SK-N-SH (cell line): Measurements from ENCODE around the gene KIF21B. TPM values are rescaled to one million over a fixed set of nuclear protein-coding genes. Genes with fewer than 3 reads are reported as not detected.

Experiments
- CTCF ChIA-PET: fragments of 300-600, 350-600 bp; formaldehyde crosslinking; extraction: SDS; loops from one replicate; lab custom pipeline; 2021; lab: Yijun Ruan, JAX
- POLR2A ChIA-PET: fragments of 350-600 bp; sonication (Branson Sonifier 250); formaldehyde crosslinking; extraction: SDS; loops from one replicate; lab custom pipeline; 2020; ENCODE audit warnings: antibody characterized with exemption, inconsistent platforms; lab: Yijun Ruan, JAX
- DNase-seq: peaks from one replicate; pipeline ENCODE4 v3.0.0; 2012
- H2AFZ ChIP-seq: fragments of 200-600 bp; sonication (generic); 2 replicates; pipeline ENCODE4 v1.8.1; 2016; ENCODE audit warnings: antibody characterized with exemption, mild to moderate bottlenecking, low read depth
- H3F3A ChIP-seq: fragments of 200-600 bp; sonication (generic); replicated peaks from 2 replicates; pipeline ENCODE3; 2016; ENCODE audit warnings: antibody characterized with exemption, mild to moderate bottlenecking; ENCODE audit not compliant: insufficient read depth
- H3K27ac ChIP-seq, 2 experiments: fragments of 200-500 bp in 1 of 2; fragments of 200-600 bp in 1 of 2; sonication (Bioruptor generic) in 1 of 2; sonication (generic), shearing (Covaris generic) in 1 of 2; 2 replicates each; pipeline versions ENCODE4 v1.5.1 to v1.6.1; 2014 to 2016; ENCODE audit warnings: low read depth in 2 of 2, inconsistent platforms in 1 of 2, low read length in 1 of 2, mild to moderate bottlenecking in 1 of 2, mixed read lengths in 1 of 2
- H3K27me3 ChIP-seq: fragments of 200-600 bp; sonication (generic), shearing (Covaris generic); 2 replicates; pipeline ENCODE4 v1.6.1; 2016; ENCODE audit warnings: mixed run types; ENCODE audit not compliant: insufficient read depth
- H3K36me3 ChIP-seq, 2 experiments: fragments of 200-500 bp in 1 of 2; fragments of 200-600 bp in 1 of 2; sonication (Bioruptor generic) in 1 of 2; sonication (generic) in 1 of 2; replicated peaks in 1 of 2; 2 replicates each; pipeline versions ENCODE3 to v1.5.1; 2014 to 2016; ENCODE audit warnings: low read length in 1 of 2, mild to moderate bottlenecking in 1 of 2; ENCODE audit not compliant: insufficient read depth in 2 of 2, control insufficient read depth in 1 of 2
- H3K4me1 ChIP-seq, 2 experiments: fragments of 200-500 bp in 1 of 2; fragments of 200-600 bp in 1 of 2; sonication (Bioruptor generic) in 1 of 2; sonication (generic), shearing (Covaris generic) in 1 of 2; 2 replicates each; pipeline versions ENCODE4 v1.5.1 to v1.6.1; 2014 to 2016; ENCODE audit warnings: low read depth in 1 of 2, low read length in 1 of 2, mixed run types in 1 of 2; ENCODE audit not compliant: insufficient read depth in 2 of 2, control insufficient read depth in 1 of 2
- H3K4me2 ChIP-seq: fragments of 200-600 bp; sonication (generic), shearing (Covaris generic); 2 replicates; pipeline ENCODE4 v1.6.1; 2017; ENCODE audit warnings: mixed run types
- H3K4me3 ChIP-seq, 2 experiments: fragments of 200-500 bp in 1 of 2; fragments of 200-600 bp in 1 of 2; sonication (Bioruptor generic) in 1 of 2; sonication (generic), shearing (Covaris generic) in 1 of 2; 2 replicates each; pipeline versions ENCODE4 v1.5.1 to v1.8.1; 2014 to 2016; ENCODE audit warnings: low read depth in 2 of 2, inconsistent platforms in 1 of 2, low read length in 1 of 2, mild to moderate bottlenecking in 1 of 2, mixed read lengths in 1 of 2, moderate library complexity in 1 of 2
- H3K79me2 ChIP-seq: fragments of 200-600 bp; sonication (generic); 2 replicates; pipeline ENCODE4 v1.8.1; 2017; ENCODE audit warnings: mild to moderate bottlenecking; ENCODE audit not compliant: insufficient read depth
- H3K9ac ChIP-seq: fragments of 200-600 bp; sonication (generic); 2 replicates; pipeline ENCODE4 v1.6.1; 2017; ENCODE audit warnings: mixed run types
- H3K9me2 ChIP-seq: fragments of 200-600 bp; sonication (generic); 2 replicates; pipeline ENCODE4 v1.6.1; 2017; ENCODE audit warnings: mixed run types
- H3K9me3 ChIP-seq: fragments of 200-600 bp; sonication (generic); 2 replicates; pipeline ENCODE4 v1.6.1; 2017; ENCODE audit warnings: mixed run types, mild to moderate bottlenecking, moderate library complexity
- H4K20me1 ChIP-seq: fragments of 200-600 bp; sonication (generic); 2 replicates; pipeline ENCODE4 v1.6.1; 2017; ENCODE audit warnings: mild to moderate bottlenecking, mixed run types; ENCODE audit not compliant: insufficient read depth
- EZH2phosphoT487 ChIP-seq: fragments of 200-600 bp; sonication (generic); IDR thresholded peaks from 2 replicates; pipeline ENCODE4 v1.6.1; 2017; ENCODE audit warnings: low read depth, mixed run types, mild to moderate bottlenecking, antibody characterized with exemption, moderate library complexity, borderline replicate concordance
- FOXJ3 ChIP-seq: sonication (generic); formaldehyde crosslinking; IDR thresholded peaks from 2 replicates; pipeline ENCODE4 v1.5.1; 2020; ENCODE audit warnings: mild to moderate bottlenecking, missing genetic modification reagents
- FOXM1 ChIP-seq: IDR thresholded peaks from 2 replicates; pipeline ENCODE4 v1.4.0; 2012; ENCODE audit warnings: low read depth, mild to moderate bottlenecking
- GABPA ChIP-seq: IDR thresholded peaks from 2 replicates; pipeline ENCODE4 v1.4.0; 2012; ENCODE audit warnings: low read depth, mild to moderate bottlenecking
- GATA2 ChIP-seq: sonication (generic); formaldehyde crosslinking; IDR thresholded peaks from 2 replicates; pipeline ENCODE4 v1.5.0; 2020; ENCODE audit warnings: mild to moderate bottlenecking, missing genetic modification reagents
- MEF2A ChIP-seq: IDR thresholded peaks from 2 replicates; pipeline ENCODE4 v1.4.0; 2012; ENCODE audit warnings: low read depth, borderline replicate concordance
- NFIC ChIP-seq: IDR thresholded peaks from 2 replicates; pipeline ENCODE4 v1.4.0; 2012; ENCODE audit warnings: borderline replicate concordance
- NRF1 ChIP-seq: IDR thresholded peaks from 2 replicates; pipeline ENCODE4 v1.6.1; 2012; ENCODE audit warnings: low read depth, mild to moderate bottlenecking, low read length
- PBX3 ChIP-seq: IDR thresholded peaks from 2 replicates; pipeline ENCODE4; 2012
- RAD21 ChIP-seq: IDR thresholded peaks from 2 replicates; pipeline ENCODE4 v1.6.1; 2012; ENCODE audit warnings: mild to moderate bottlenecking, low read length
- RXRA ChIP-seq: IDR thresholded peaks from 2 replicates; pipeline ENCODE4 v1.4.0; 2012; ENCODE audit warnings: low read depth, mild to moderate bottlenecking, borderline replicate concordance
- SMC3 ChIP-seq: IDR thresholded peaks from 2 replicates; pipeline ENCODE4 v1.6.1; 2012; ENCODE audit warnings: low read depth, low read length, improper control_type of control experiment
- TAF1 ChIP-seq: IDR thresholded peaks from 2 replicates; pipeline ENCODE4 v1.6.1; 2012; ENCODE audit warnings: low read depth, mild to moderate bottlenecking, low read length, moderate library complexity, borderline replicate concordance
- TCF12 ChIP-seq: IDR thresholded peaks from 2 replicates; pipeline ENCODE4 v1.4.0; 2012
- TEAD4 ChIP-seq: IDR thresholded peaks from 2 replicates; pipeline ENCODE4 v1.4.0; 2012; ENCODE audit warnings: mild to moderate bottlenecking, borderline replicate concordance; ENCODE audit not compliant: insufficient read depth
- WGBS: methylation state at CpG from one replicate; pipeline ENCODE4 v1.1.6; 2017; ENCODE audit warnings: low lambda C conversion rate; 5-methylcytosine and 5-hydroxymethylcytosine counted together
- polyA plus RNA-seq, 3 experiments: library from polyadenylated mRNA; depleted of rRNA; stranded (reverse); fragments of >200 nt; gene quantifications; 2 replicates each; pipeline ENCODE4 v1.2.3, GENCODE V29; 2012
- TF ChIP-seq, protein P1 (sequence below): fragments of 200-600 bp; sonication (generic); IDR thresholded peaks from 2 replicates; pipeline ENCODE4 v1.6.1; 2017; ENCODE audit warnings: antibody characterized with exemption, mild to moderate bottlenecking, moderate library complexity
- TF ChIP-seq, protein P2 (sequence below): fragments of 150-350 bp; IDR thresholded peaks from 2 replicates; pipeline ENCODE4 v1.6.1; 2016; ENCODE audit warnings: mild to moderate bottlenecking, low read depth, low read length
- TF ChIP-seq, protein P3 (sequence below): IDR thresholded peaks from 2 replicates; pipeline ENCODE4 v1.4.0; 2012; ENCODE audit warnings: low read depth
- TF ChIP-seq, protein P4 (sequence below): IDR thresholded peaks from 2 replicates; pipeline ENCODE4 v1.4.0; 2012; ENCODE audit warnings: low read depth, borderline replicate concordance

The KIF21B gene
- polyA plus RNA-seq, 1 of the 3 experiments (the other 2 are of a cell fraction): 0.26 TPM

DNA sequence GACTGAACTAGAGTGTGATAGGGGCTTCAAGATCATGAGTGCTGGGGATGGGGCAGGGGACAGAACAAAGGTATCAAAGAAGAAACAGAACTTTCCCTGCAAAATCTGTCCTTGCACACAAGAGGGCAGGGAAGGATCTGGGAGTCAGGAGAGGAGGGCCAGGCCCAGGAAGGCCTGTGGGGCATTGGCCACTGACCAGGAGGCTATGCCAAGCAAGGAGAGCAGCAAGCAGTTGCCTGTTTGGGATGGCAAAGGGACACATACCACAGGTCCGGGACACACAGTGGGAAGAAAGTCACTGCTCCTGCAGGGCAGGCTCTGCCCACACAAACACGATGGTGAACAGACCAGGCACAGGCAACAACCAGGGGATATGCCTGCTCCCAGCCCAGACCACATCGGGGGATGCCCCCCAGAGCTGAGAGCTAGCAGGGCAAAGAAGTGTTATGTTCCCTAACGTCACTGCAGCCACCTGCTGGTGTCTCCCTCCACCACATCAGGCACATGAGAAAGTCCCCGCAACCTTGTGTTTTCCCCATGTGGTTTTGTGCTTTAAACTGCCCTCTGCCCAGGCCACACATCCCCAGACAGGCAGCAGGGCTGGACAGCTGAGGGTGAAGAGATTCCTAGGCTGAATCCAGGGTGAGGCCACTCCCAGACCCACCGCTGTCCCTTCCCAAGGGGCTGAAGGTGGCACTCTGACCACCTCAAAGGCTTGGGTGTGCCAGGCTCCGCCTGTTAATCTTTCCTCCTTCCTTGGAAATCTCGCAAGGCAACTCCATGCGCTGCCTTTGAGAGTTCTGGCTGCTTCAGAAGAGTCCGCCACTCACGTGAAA is 53.6 kb downstream of the KIF21B start:
- H3F3A ChIP-seq: no peaks in the 10 kb centered on the region
- 85% methylated on average over 10 of the region's 11 CpGs for WGBS
- no peak for TF ChIP-seq MEF2A
- TF ChIP-seq RAD21: 0 out of 2 replicates have a peak, but pooled peaks have one; percentile 3
- H3K9me2 ChIP-seq: no peaks in the 10 kb centered on the region
- no peaks in the 10 kb centered on the region for H3K36me3 ChIP-seq
- H4K20me1 ChIP-seq: no peaks in the 10 kb centered on the region
- H3K27ac ChIP-seq: no peak overlapping the region
- no peak for DNase-seq
- no peak overlapping the region for H3K4me3 ChIP-seq
- H3K4me2 ChIP-seq: no peak overlapping the region
- H3K27me3 ChIP-seq: no peaks in the 10 kb centered on the region
- CTCF ChIA-PET: interaction anchor here (3.0 to 9.6 kb wide), 6 partner anchors 12 to 105 kb away, joined by 10 to 277 read pairs (median 49); partner anchors contain the start of gene KIF21B
- H3K4me1 ChIP-seq: peaks cover 0 to 3% of the 10 kb centered on the region in 2 experiments; a peak in 1 of 4 replicates
- no peak overlapping the region for H2AFZ ChIP-seq
- H3K9ac ChIP-seq: no peak overlapping the region
- no peaks in the 10 kb centered on the region for H3K9me3 ChIP-seq
- POLR2A ChIA-PET: no interaction called here
- H3K79me2 ChIP-seq: no peaks in the 10 kb centered on the region

GRCh38 chr1:200968469-200969410 is 54.8 kb downstream of the KIF21B start:
- Histone ChIP-seq H3K27ac (no peak overlapping the region), H2AFZ (no peak overlapping the region), H3K9me3 (no peaks in the 10 kb centered on the region), H3K79me2 (no peaks in the 10 kb centered on the region), H3K4me1 (peaks cover 0 to 3% of the 10 kb centered on the region in 2 experiments; a peak in 1 of 4 replicates), H3K27me3 (no peaks in the 10 kb centered on the region), H4K20me1 (no peaks in the 10 kb centered on the region), H3K4me2 (no peak overlapping the region), H3K9me2 (no peaks in the 10 kb centered on the region), H3K9ac (no peak overlapping the region), H3F3A (no peaks in the 10 kb centered on the region), H3K36me3 (no peaks in the 10 kb centered on the region), H3K4me3 (no peak overlapping the region)
- TF ChIP-seq RXRA (no peak), NRF1 (no peak), TCF12 (no peak), NFIC (no peak), PBX3 (no peak), FOXM1 (no peak), TAF1 (no peak), SMC3 (no peak), TEAD4 (no peak), GATA2 (CRISPR knock-in tag) (no peak), GABPA (no peak), FOXJ3 (CRISPR knock-in tag) (no peak), EZH2phosphoT487 (no peak)
- TF ChIP-seq, protein P1, sequence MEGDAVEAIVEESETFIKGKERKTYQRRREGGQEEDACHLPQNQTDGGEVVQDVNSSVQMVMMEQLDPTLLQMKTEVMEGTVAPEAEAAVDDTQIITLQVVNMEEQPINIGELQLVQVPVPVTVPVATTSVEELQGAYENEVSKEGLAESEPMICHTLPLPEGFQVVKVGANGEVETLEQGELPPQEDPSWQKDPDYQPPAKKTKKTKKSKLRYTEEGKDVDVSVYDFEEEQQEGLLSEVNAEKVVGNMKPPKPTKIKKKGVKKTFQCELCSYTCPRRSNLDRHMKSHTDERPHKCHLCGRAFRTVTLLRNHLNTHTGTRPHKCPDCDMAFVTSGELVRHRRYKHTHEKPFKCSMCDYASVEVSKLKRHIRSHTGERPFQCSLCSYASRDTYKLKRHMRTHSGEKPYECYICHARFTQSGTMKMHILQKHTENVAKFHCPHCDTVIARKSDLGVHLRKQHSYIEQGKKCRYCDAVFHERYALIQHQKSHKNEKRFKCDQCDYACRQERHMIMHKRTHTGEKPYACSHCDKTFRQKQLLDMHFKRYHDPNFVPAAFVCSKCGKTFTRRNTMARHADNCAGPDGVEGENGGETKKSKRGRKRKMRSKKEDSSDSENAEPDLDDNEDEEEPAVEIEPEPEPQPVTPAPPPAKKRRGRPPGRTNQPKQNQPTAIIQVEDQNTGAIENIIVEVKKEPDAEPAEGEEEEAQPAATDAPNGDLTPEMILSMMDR: no peak
- TF ChIP-seq, protein P2, sequence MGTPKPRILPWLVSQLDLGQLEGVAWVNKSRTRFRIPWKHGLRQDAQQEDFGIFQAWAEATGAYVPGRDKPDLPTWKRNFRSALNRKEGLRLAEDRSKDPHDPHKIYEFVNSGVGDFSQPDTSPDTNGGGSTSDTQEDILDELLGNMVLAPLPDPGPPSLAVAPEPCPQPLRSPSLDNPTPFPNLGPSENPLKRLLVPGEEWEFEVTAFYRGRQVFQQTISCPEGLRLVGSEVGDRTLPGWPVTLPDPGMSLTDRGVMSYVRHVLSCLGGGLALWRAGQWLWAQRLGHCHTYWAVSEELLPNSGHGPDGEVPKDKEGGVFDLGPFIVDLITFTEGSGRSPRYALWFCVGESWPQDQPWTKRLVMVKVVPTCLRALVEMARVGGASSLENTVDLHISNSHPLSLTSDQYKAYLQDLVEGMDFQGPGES: no peak
- TF ChIP-seq, protein P3, sequence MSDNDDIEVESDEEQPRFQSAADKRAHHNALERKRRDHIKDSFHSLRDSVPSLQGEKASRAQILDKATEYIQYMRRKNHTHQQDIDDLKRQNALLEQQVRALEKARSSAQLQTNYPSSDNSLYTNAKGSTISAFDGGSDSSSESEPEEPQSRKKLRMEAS: no peak
- TF ChIP-seq, protein P4, sequence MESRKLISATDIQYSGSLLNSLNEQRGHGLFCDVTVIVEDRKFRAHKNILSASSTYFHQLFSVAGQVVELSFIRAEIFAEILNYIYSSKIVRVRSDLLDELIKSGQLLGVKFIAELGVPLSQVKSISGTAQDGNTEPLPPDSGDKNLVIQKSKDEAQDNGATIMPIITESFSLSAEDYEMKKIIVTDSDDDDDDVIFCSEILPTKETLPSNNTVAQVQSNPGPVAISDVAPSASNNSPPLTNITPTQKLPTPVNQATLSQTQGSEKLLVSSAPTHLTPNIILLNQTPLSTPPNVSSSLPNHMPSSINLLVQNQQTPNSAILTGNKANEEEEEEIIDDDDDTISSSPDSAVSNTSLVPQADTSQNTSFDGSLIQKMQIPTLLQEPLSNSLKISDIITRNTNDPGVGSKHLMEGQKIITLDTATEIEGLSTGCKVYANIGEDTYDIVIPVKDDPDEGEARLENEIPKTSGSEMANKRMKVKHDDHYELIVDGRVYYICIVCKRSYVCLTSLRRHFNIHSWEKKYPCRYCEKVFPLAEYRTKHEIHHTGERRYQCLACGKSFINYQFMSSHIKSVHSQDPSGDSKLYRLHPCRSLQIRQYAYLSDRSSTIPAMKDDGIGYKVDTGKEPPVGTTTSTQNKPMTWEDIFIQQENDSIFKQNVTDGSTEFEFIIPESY: no peak
- ChIA-PET POLR2A (no interaction called here), CTCF (interaction anchor here (1.5 to 9.6 kb wide), 2 partner anchors 74 to 146 kb away, joined by 4 to 277 read pairs; no protein-coding TSS in a partner anchor)
- DNase-seq: no peak
- 82% methylated on average over 13 of the region's 13 CpGs for WGBS
